ENCODE results near the gene MRM2.

Gene MRM2

GRCh38 chr7:2264158-2264557, 22.2 kb upstream of the MRM2 start:
- no peak for DNase-seq

- DNase-seq, result no peak
These were observed 21.2 kb upstream of the MRM2 start for GRCh38 chr7:2263176-2263575.

GRCh38 chr7:2261611-2262010, 19.6 kb upstream of the MRM2 start:
- no peak for DNase-seq

GRCh38 chr7:2260820-2261219, 18.8 kb upstream of the MRM2 start:
- DNase-seq, result no peak

GRCh38 chr7:2259480-2259879, 17.5 kb upstream of the MRM2 start:
- DNase-seq, result no peak

- no peak for DNase-seq
These were observed 16.8 kb upstream of the MRM2 start for GRCh38 chr7:2258661-2259365.

- no peak for DNase-seq
These were observed 15.6 kb upstream of the MRM2 start for GRCh38 chr7:2257651-2258050.

GRCh38 chr7:2257046-2257551, 15.1 kb upstream of the MRM2 start:
- DNase-seq, result no peak

GRCh38 chr7:2256306-2257045, 14.5 kb upstream of the MRM2 start:
- DNase-seq, result no peak

- DNase-seq, result no peak
These were observed 13.4 kb upstream of the MRM2 start for GRCh38 chr7:2255145-2256139.

GRCh38 chr7:2254429-2255144, 12.6 kb upstream of the MRM2 start:
- DNase-seq, result no peak

- DNase-seq, result no peak
These were observed 11.7 kb upstream of the MRM2 start for GRCh38 chr7:2253525-2254244.

- no peak for DNase-seq
These were observed 11.0 kb upstream of the MRM2 start for GRCh38 chr7:2253021-2253420.

GRCh38 chr7:2251841-2252771, 10.1 kb upstream of the MRM2 start:
- DNase-seq, result no peak

- no peak for DNase-seq
These were observed 9.4 kb upstream of the MRM2 start for GRCh38 chr7:2251381-2251780.

- no peak for DNase-seq
These were observed 7.8 kb upstream of the MRM2 start for GRCh38 chr7:2249744-2250323.

- DNase-seq, result no peak
These were observed 7.1 kb upstream of the MRM2 start for GRCh38 chr7:2248984-2249694.

- no peak for DNase-seq
These were observed 5.4 kb upstream of the MRM2 start for GRCh38 chr7:2247141-2247995.

Data from T-helper 9 cell (primary cell).